Endothelial cell of umbilical vein (primary cell): ENCODE data around the gene OTUD5. TPM values are rescaled to one million over a fixed set of nuclear protein-coding genes. Genes with fewer than 3 reads are reported as not detected.

Source experiments
- BruUV-seq: library from RNA; stranded (reverse); fragments of 400-500 nt; replicated peaks from 2 replicates; lab custom pipeline; 2021; lab: Mats Ljungman, UMichigan
- CTCF ChIA-PET: fragments of 300-600, 350-600 bp; sonication (Branson Sonifier 250); formaldehyde crosslinking; loops from one replicate; lab custom pipeline; 2021; ENCODE audit warnings: antibody characterized with exemption, inconsistent platforms; lab: Charles Lee
- POLR2A ChIA-PET: fragments of 300-600, 350-600 bp; sonication (Branson Sonifier 250); formaldehyde crosslinking; loops from one replicate; lab custom pipeline; 2021; ENCODE audit warnings: antibody characterized with exemption, inconsistent platforms; lab: Charles Lee
- DNase-seq: peaks from one replicate; pipeline ENCODE4 v3.0.0-alpha.2; 2011; ENCODE audit warnings: low read depth, low spot score
- FAIRE-seq: peaks from 2 replicates; lab custom pipeline; 2011; peaks lifted over from hg19 to GRCh38; lab: Jason Lieb, UNC
- H2AFZ ChIP-seq: 2 replicates; pipeline ENCODE4 v1.6.0; 2012; ENCODE audit warnings: low read depth, low read length, control low read depth, inconsistent platforms
- H3K27ac ChIP-seq: 2 replicates; pipeline ENCODE4 v1.5.1; 2011; ENCODE audit warnings: low read depth, mild to moderate bottlenecking, control low read depth, low read length, moderate library complexity; ENCODE audit not compliant: insufficient read depth
- H3K27me3 ChIP-seq, 2 experiments: 2 replicates each; pipeline versions ENCODE4 v1.6.0 to v1.6.1; 2011; ENCODE audit warnings: low read length in 2 of 2, mixed read lengths in 1 of 2; ENCODE audit not compliant: control insufficient read depth in 2 of 2, insufficient read depth in 2 of 2
- H3K36me3 ChIP-seq, 2 experiments: 2 replicates in 1 of 2; 3 replicates in 1 of 2; pipeline ENCODE4 v1.5.1; 2011; ENCODE audit warnings: low read length in 2 of 2, mild to moderate bottlenecking in 1 of 2, moderate library complexity in 1 of 2; ENCODE audit not compliant: control insufficient read depth in 2 of 2, insufficient read depth in 2 of 2; ENCODE audit errors: extremely low read depth in 1 of 2
- H3K4me1 ChIP-seq: 3 replicates; pipeline ENCODE4 v1.5.1; 2011; ENCODE audit warnings: mild to moderate bottlenecking, low read length; ENCODE audit not compliant: control insufficient read depth, insufficient read depth; ENCODE audit errors: extremely low read depth
- H3K4me2 ChIP-seq: 2 replicates; pipeline ENCODE4 v1.6.1; 2011; ENCODE audit warnings: low read length, control low read depth, mixed read lengths; ENCODE audit not compliant: insufficient read depth
- H3K4me3 ChIP-seq, 3 experiments: fragments of 200-600 bp in 1 of 3; sonication (generic), shearing (Covaris generic) in 1 of 3; replicated peaks in 1 of 3; 2 replicates each; pipeline ENCODE4 v1.5.1; 2011 to 2016; ENCODE audit warnings: control low read depth in 3 of 3, low read length in 3 of 3, mild to moderate bottlenecking in 2 of 3, inconsistent platforms in 1 of 3, low read depth in 1 of 3, moderate library complexity in 1 of 3; ENCODE audit not compliant: insufficient read depth in 1 of 3
- H3K79me2 ChIP-seq: 2 replicates; pipeline ENCODE4 v1.6.0; 2012; ENCODE audit warnings: low read length, inconsistent platforms; ENCODE audit not compliant: control insufficient read depth, insufficient read depth
- H3K9ac ChIP-seq: replicated peaks from 2 replicates; pipeline ENCODE3; 2011; ENCODE audit warnings: low read length, control low read depth; ENCODE audit not compliant: insufficient read depth; ENCODE audit errors: extremely low read depth
- H3K9me1 ChIP-seq: replicated peaks from 3 replicates; pipeline ENCODE4 v1.6.0; 2011; ENCODE audit warnings: mild to moderate bottlenecking, low read length; ENCODE audit not compliant: control insufficient read depth, insufficient read depth; ENCODE audit errors: extremely low read depth
- H3K9me3 ChIP-seq: replicated peaks from 2 replicates; pipeline ENCODE4 v1.5.1; 2012; ENCODE audit warnings: low read length, inconsistent platforms; ENCODE audit not compliant: control insufficient read depth, insufficient read depth
- H4K20me1 ChIP-seq: replicated peaks from 2 replicates; pipeline ENCODE3; 2011; ENCODE audit warnings: mild to moderate bottlenecking, low read length; ENCODE audit not compliant: control insufficient read depth, insufficient read depth; ENCODE audit errors: extremely low read depth
- EZH2 ChIP-seq: IDR thresholded peaks from 2 replicates; pipeline ENCODE4 v1.6.1; 2012; ENCODE audit warnings: borderline replicate concordance, low read depth, mild to moderate bottlenecking, moderate library complexity, low read length, inconsistent platforms; ENCODE audit not compliant: severe bottlenecking
- FOS ChIP-seq: IDR thresholded peaks from 2 replicates; pipeline ENCODE4 v1.6.1; 2011; ENCODE audit warnings: mild to moderate bottlenecking, low read length, moderate library complexity, borderline replicate concordance; ENCODE audit not compliant: insufficient read depth
- GATA2 ChIP-seq: IDR thresholded peaks from 2 replicates; pipeline ENCODE4 v1.7.0; 2011; ENCODE audit warnings: low read depth, mild to moderate bottlenecking, moderate library complexity, mixed read lengths, low read length; ENCODE audit not compliant: insufficient read length, insufficient read depth
- JUN ChIP-seq: IDR thresholded peaks from 2 replicates; pipeline ENCODE4 v1.6.1; 2011; ENCODE audit warnings: borderline replicate concordance, low read depth; ENCODE audit not compliant: insufficient read length, insufficient read depth
- MAX ChIP-seq: IDR thresholded peaks from 2 replicates; pipeline ENCODE4 v1.6.1; 2011; ENCODE audit not compliant: insufficient read depth, insufficient read length
- MYC ChIP-seq: IDR thresholded peaks from one replicate; pipeline ENCODE4 v1.6.1; 2011; ENCODE audit warnings: mild to moderate bottlenecking, low read depth, low read length
- POLR2A ChIP-seq: IDR thresholded peaks from 2 replicates; pipeline ENCODE4 v1.6.1; 2012; ENCODE audit warnings: low read depth, mild to moderate bottlenecking, control low read depth, low read length
- POLR2AphosphoS5 ChIP-seq: IDR thresholded peaks from 2 replicates; pipeline ENCODE4 v1.6.1; 2012; ENCODE audit warnings: low read depth, mild to moderate bottlenecking, control low read depth, low read length, moderate library complexity; ENCODE audit not compliant: insufficient read depth
- dilution Hi-C: fragments of 300-500 bp; cut with MboI; formaldehyde crosslinking; loops from one replicate; pipeline ENCODE4 v1.15.0; 2019; ENCODE audit warnings: low sequenced_read_pairs; ENCODE audit not compliant: extremely low pct_ligation_motif_present
- intact Hi-C: fragments of 100-400 bp; cut with micrococcal nuclease; formaldehyde crosslinking; loops from one replicate; pipeline ENCODE4 v1.10.0; 2022
- polyA plus RNA-seq, 4 experiments: library from polyadenylated mRNA; depleted of rRNA in 3 of 4; stranded (reverse) in 3 of 4; unstranded in 1 of 4; fragments of >200 nt; gene quantifications; 2 replicates each; pipeline versions ENCODE4 v1.2.1 to v1.2.3, GENCODE V29; 2011 to 2012; ENCODE audit warnings: missing spikeins in 1 of 4
- total RNA-seq: library from RNA; stranded (reverse); gene quantifications from 2 replicates; pipeline ENCODE4 v1.2.3, GENCODE V29; 2021
- TF ChIP-seq, protein P1 (sequence below), 2 donors: IDR thresholded peaks; 1 replicate in 1 of 2; 2 replicates in 1 of 2; pipeline ENCODE4 v1.5.1; 2011; ENCODE audit warnings: low read length in 2 of 2, mild to moderate bottlenecking in 2 of 2, moderate library complexity in 2 of 2, control low read depth in 1 of 2, inconsistent platforms in 1 of 2, low read depth in 1 of 2; ENCODE audit not compliant: insufficient read depth in 1 of 2; ENCODE audit errors: extremely low read depth in 1 of 2

Gene OTUD5
- total and polyA plus RNA-seq, 2 donors (not counting 3 experiments of a cell fraction or from before 2014, with no cell fraction given): 44.3 to 44.6 TPM

GRCh38 chrX:48978226-48978625 is 20.8 kb upstream of the OTUD5 start:
- H3K4me3 ChIP-seq: no peak overlapping the region
- peaks cover 4 to 34% of the 10 kb centered on the region in 2 experiments for H3K36me3 ChIP-seq
- H3K27me3 ChIP-seq: no peaks in the 10 kb centered on the region
- H3K27ac ChIP-seq: no peak overlapping the region
- intact Hi-C loops: no loop called here
- FAIRE-seq: no peak
- TF ChIP-seq POLR2A (no peak), POLR2AphosphoS5 (no peak), MAX (no peak), GATA2 (no peak), MYC (no peak), EZH2 (no peak), JUN (no peak), FOS (no peak)
- TF ChIP-seq, protein P1, sequence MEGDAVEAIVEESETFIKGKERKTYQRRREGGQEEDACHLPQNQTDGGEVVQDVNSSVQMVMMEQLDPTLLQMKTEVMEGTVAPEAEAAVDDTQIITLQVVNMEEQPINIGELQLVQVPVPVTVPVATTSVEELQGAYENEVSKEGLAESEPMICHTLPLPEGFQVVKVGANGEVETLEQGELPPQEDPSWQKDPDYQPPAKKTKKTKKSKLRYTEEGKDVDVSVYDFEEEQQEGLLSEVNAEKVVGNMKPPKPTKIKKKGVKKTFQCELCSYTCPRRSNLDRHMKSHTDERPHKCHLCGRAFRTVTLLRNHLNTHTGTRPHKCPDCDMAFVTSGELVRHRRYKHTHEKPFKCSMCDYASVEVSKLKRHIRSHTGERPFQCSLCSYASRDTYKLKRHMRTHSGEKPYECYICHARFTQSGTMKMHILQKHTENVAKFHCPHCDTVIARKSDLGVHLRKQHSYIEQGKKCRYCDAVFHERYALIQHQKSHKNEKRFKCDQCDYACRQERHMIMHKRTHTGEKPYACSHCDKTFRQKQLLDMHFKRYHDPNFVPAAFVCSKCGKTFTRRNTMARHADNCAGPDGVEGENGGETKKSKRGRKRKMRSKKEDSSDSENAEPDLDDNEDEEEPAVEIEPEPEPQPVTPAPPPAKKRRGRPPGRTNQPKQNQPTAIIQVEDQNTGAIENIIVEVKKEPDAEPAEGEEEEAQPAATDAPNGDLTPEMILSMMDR (IDR thresholded peaks at IDR 0.05; ENCODE audit: extremely low read depth in 1 of 2, insufficient read depth in 1 of 2, low read depth in 1 of 2, low read length in 2 of 2): no peak
- no peak for DNase-seq
- POLR2A ChIA-PET: no interaction called here
- CTCF ChIA-PET: no interaction called here
- H3K4me1 ChIP-seq: no peaks in the 10 kb centered on the region
- H3K4me2 ChIP-seq: no peak overlapping the region
- H3K9me1 ChIP-seq: no peaks in the 10 kb centered on the region
- H3K9ac ChIP-seq: no peak overlapping the region
- no peak overlapping the region for H2AFZ ChIP-seq
- no peaks in the 10 kb centered on the region for H3K79me2 ChIP-seq
- no peaks in the 10 kb centered on the region for H4K20me1 ChIP-seq
- BruUV-seq: no TSS peak
- no peaks in the 10 kb centered on the region for H3K9me3 ChIP-seq
- dilution Hi-C loops: no loop called here
